Activated T-cell treated with anti-CD3 and anti-CD28 coated beads, Interleukin-2, amount 50 U/mL, for 72 hours (primary cell): ENCODE measurements around the gene MSX2. TPM values are rescaled to one million over a fixed set of nuclear protein-coding genes. Genes with fewer than 3 reads are reported as not detected.

Source experiments
- ATAC-seq, 2 donors: fragments of 150-1000 bp; cut with Tn5 transposase; replicated peaks in 1 of 2; 2 replicates each; pipeline ENCODE4 v1.10.0; 2021; ENCODE audit warnings: moderate library complexity in 2 of 2, mild to moderate bottlenecking in 1 of 2
- DNase-seq, 2 donors: peaks; one replicate each; pipeline ENCODE4 v3.0.0; 2021 to 2022; ENCODE audit warnings: mixed read lengths in 1 of 2
- H3K27ac Mint-ChIP-seq: one replicate; pipeline ENCODE4 v1.8.0; 2022; ENCODE audit warnings: mild to moderate bottlenecking, moderate library complexity, mixed read lengths
- H3K27me3 Mint-ChIP-seq: one replicate; pipeline ENCODE4 v1.8.0; 2022; ENCODE audit warnings: low read depth, mixed read lengths
- H3K36me3 Mint-ChIP-seq, 2 donors: one replicate each; pipeline ENCODE4 v1.8.0; 2022; ENCODE audit warnings: mixed read lengths in 2 of 2, mild to moderate bottlenecking in 1 of 2; ENCODE audit not compliant: insufficient read depth in 2 of 2
- H3K4me1 Mint-ChIP-seq: one replicate; pipeline ENCODE4 v1.8.0; 2022; ENCODE audit warnings: low read depth, mixed read lengths
- H3K4me3 Mint-ChIP-seq, 2 donors: one replicate each; pipeline ENCODE4 v1.8.0; 2022; ENCODE audit warnings: mild to moderate bottlenecking in 2 of 2, mixed read lengths in 2 of 2, moderate library complexity in 2 of 2
- H3K9me3 Mint-ChIP-seq, 2 donors: one replicate each; pipeline ENCODE4 v1.8.0; 2022; ENCODE audit warnings: mixed read lengths in 2 of 2
- total RNA-seq, 2 donors: library from RNA; stranded (reverse); gene quantifications; one replicate each; pipeline ENCODE4 v1.2.3, GENCODE V29; 2022

MSX2 gene
- total RNA-seq, 2 donors from 2014 or later: 0.28 to 0.38 TPM

GRCh38 chr5:174698156-174698555, 26.2 kb upstream of the MSX2 start:
- peaks cover 19% of the 10 kb centered on the region for H3K27me3 Mint-ChIP-seq
- ATAC-seq: no peak
- H3K9me3 Mint-ChIP-seq: no peaks in the 10 kb centered on the region
- H3K36me3 Mint-ChIP-seq: no peaks in the 10 kb centered on the region
- no peak for DNase-seq
- H3K4me3 Mint-ChIP-seq: no peak overlapping the region
- H3K27ac Mint-ChIP-seq: no peak overlapping the region
- no peaks in the 10 kb centered on the region for H3K4me1 Mint-ChIP-seq

- H3K4me3 Mint-ChIP-seq: no peak overlapping the region
- no peak for DNase-seq
- peaks cover 9% of the 10 kb centered on the region for H3K27me3 Mint-ChIP-seq
- H3K36me3 Mint-ChIP-seq: no peaks in the 10 kb centered on the region
- no peaks in the 10 kb centered on the region for H3K4me1 Mint-ChIP-seq
- H3K9me3 Mint-ChIP-seq: no peaks in the 10 kb centered on the region
- no peak for ATAC-seq
- H3K27ac Mint-ChIP-seq: no peak overlapping the region
Measured at GRCh38 chr5:174699131-174699530, 25.3 kb upstream of the MSX2 start.

DNA sequence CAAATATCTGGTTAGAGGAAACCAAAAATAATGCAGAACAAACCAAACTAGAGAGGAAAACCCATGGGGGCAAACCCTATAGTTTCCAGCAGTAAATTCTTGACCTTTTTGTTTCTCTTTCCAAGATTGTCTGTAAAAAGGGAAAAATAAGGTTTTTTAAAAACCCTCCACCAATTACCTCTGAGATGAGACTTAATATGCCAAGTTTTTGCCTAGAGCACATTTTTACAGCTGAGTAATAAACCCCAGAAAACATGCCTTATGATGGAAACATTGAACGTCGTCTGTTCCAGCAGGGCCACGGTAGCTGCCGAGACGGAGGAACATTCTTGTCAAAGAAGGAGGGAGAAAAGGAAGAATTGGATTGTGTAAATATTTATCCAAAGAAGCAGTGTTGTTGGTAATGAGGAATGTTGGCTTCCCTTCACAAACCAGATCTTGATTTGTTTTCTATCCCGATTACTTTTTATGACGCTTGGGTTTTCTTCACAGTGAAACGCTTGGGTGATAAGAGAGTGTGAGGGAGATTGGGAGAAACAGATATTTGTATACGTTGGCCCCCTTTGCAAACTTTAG, 17.3 kb upstream of the MSX2 start:
- no peak overlapping the region for H3K27ac Mint-ChIP-seq
- H3K27me3 Mint-ChIP-seq: peaks cover 15% of the 10 kb centered on the region
- no peaks in the 10 kb centered on the region for H3K36me3 Mint-ChIP-seq
- no peaks in the 10 kb centered on the region for H3K4me1 Mint-ChIP-seq
- H3K4me3 Mint-ChIP-seq: no peak overlapping the region
- no peaks in the 10 kb centered on the region for H3K9me3 Mint-ChIP-seq
- no peak for ATAC-seq
- no peak for DNase-seq

DNA sequence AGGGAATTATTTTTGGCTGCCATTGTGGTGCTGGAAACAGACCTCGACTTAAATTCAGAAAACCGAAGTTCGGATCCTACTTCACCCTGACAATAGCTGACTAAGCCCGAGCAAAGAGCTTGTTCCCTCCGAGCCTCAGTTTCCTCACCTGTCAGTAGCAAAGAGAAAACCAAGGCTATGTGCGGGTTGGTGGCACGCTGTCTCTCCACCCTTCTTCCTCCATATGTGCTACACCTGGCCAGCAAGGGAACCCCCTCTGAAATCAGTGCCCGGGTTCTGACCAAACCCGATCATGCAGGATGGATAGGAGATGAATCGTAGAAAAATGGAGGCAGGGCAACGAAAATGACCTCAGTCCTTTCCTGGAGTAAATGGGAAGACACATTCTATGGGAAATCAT, 16.7 kb upstream of the MSX2 start:
- H3K27ac Mint-ChIP-seq: no peak overlapping the region
- no peaks in the 10 kb centered on the region for H3K4me1 Mint-ChIP-seq
- H3K27me3 Mint-ChIP-seq: peaks cover 18% of the 10 kb centered on the region
- DNase-seq (no peak), ATAC-seq (no peak)
- no peaks in the 10 kb centered on the region for H3K36me3 Mint-ChIP-seq
- no peaks in the 10 kb centered on the region for H3K9me3 Mint-ChIP-seq
- H3K4me3 Mint-ChIP-seq: no peak overlapping the region

- H3K27ac Mint-ChIP-seq: no peak overlapping the region
- H3K36me3 Mint-ChIP-seq: no peaks in the 10 kb centered on the region
- H3K4me1 Mint-ChIP-seq: no peaks in the 10 kb centered on the region
- no peak for DNase-seq
- no peaks in the 10 kb centered on the region for H3K9me3 Mint-ChIP-seq
- no peak overlapping the region for H3K4me3 Mint-ChIP-seq
- ATAC-seq: no peak
- peaks cover 26% of the 10 kb centered on the region for H3K27me3 Mint-ChIP-seq
Measured at GRCh38 chr5:174708476-174709207, 15.7 kb upstream of the MSX2 start.

DNA sequence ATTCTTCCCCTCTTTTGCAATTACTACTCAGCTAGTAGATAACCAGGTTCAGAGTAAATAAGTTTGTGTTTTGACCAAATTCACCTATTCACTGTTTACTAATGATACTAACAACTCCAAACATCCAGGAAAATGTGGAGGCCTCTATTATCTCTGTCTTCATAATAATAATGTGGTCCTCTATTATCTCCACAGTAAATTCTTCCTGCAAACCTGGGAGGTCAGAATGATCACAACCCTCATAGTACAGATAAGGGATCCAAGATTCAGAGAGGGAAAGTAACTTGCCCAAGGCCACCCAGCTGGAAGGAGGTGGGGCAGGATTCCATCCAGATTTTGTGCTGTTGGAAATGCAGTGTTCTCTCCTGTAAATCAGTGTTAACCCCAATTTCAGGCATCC, 9.6 kb upstream of the MSX2 start:
- Mint-ChIP-seq H3K27me3 (peaks cover 40% of the 10 kb centered on the region), H3K4me3 (no peak overlapping the region), H3K27ac (no peak overlapping the region), H3K9me3 (no peaks in the 10 kb centered on the region), H3K36me3 (no peaks in the 10 kb centered on the region), H3K4me1 (no peaks in the 10 kb centered on the region)
- no peak for DNase-seq
- no peak for ATAC-seq

DNA sequence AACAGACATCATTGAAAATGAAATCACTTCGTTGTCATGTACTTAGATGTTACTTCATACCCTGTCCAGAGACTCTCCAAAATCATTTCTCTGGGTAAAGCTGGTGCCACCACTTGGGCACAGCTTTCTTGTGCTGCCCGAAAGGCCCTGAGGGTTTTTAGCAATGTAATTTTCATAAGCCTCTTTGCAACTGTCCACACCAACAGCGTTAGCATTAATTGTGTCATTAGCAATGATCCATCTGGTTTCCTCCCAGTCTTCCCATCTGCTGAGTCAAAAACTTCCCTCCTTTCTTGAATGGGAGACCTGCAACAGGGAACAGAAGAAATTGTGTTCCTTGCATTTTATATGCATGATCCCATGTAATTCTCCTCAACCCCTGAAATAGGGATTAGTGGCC, 8.6 kb upstream of the MSX2 start:
- no peak for DNase-seq
- Mint-ChIP-seq H3K9me3 (no peaks in the 10 kb centered on the region), H3K27me3 (peaks cover 49% of the 10 kb centered on the region), H3K4me3 (no peak overlapping the region), H3K4me1 (no peaks in the 10 kb centered on the region), H3K36me3 (no peaks in the 10 kb centered on the region), H3K27ac (no peak overlapping the region)
- ATAC-seq: no peak

DNA sequence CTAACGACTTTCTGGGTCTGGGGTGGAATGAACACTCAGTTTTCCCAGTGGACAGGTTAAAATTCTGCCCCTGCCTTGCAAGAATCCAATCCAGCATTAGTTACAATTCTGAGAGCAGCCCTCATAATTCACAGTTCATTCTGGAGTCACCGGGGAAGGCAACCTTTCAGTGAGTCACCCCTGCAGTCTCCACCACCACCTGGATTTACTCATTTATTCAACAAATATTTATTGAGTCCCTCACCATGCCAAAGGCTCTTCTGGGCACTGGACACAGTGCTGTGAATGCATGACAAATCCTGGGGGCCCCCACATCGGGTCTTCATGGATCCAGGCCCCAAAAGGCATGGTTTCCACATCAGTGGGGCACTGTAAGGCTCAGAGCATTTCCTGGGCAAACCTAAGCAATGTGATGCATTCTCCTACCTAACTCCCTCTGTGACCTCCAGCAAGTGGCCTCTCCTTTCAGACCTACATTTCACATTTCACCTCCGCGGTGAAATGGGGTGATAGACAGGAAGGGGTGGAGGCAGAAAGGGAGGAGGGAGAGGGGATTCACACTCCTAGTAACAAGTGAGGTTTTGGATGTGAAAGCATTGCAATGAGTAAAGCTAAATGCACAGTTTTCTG, 6.4 kb upstream of the MSX2 start:
- Mint-ChIP-seq H3K27ac (no peak overlapping the region), H3K4me1 (no peaks in the 10 kb centered on the region), H3K36me3 (no peaks in the 10 kb centered on the region), H3K4me3 (no peak overlapping the region), H3K9me3 (no peaks in the 10 kb centered on the region), H3K27me3 (peaks cover 62% of the 10 kb centered on the region)
- ATAC-seq (no peak), DNase-seq (no peak)

GRCh38 chr5:174718880-174719610, 5.3 kb upstream of the MSX2 start:
- no peak overlapping the region for H3K27ac Mint-ChIP-seq
- no peaks in the 10 kb centered on the region for H3K36me3 Mint-ChIP-seq
- peaks cover 66% of the 10 kb centered on the region for H3K27me3 Mint-ChIP-seq
- DNase-seq: no peak
- no peaks in the 10 kb centered on the region for H3K9me3 Mint-ChIP-seq
- no peak overlapping the region for H3K4me3 Mint-ChIP-seq
- peaks cover 4% of the 10 kb centered on the region for H3K4me1 Mint-ChIP-seq
- no peak for ATAC-seq

GRCh38 chr5:174719793-174720611, 4.4 kb upstream of the MSX2 start:
- no peaks in the 10 kb centered on the region for H3K9me3 Mint-ChIP-seq
- peaks cover 6% of the 10 kb centered on the region for H3K4me1 Mint-ChIP-seq
- no peak overlapping the region for H3K4me3 Mint-ChIP-seq
- ATAC-seq (no peak), DNase-seq (no peak)
- no peak overlapping the region for H3K27ac Mint-ChIP-seq
- no peaks in the 10 kb centered on the region for H3K36me3 Mint-ChIP-seq
- H3K27me3 Mint-ChIP-seq: peaks cover 70% of the 10 kb centered on the region

DNA sequence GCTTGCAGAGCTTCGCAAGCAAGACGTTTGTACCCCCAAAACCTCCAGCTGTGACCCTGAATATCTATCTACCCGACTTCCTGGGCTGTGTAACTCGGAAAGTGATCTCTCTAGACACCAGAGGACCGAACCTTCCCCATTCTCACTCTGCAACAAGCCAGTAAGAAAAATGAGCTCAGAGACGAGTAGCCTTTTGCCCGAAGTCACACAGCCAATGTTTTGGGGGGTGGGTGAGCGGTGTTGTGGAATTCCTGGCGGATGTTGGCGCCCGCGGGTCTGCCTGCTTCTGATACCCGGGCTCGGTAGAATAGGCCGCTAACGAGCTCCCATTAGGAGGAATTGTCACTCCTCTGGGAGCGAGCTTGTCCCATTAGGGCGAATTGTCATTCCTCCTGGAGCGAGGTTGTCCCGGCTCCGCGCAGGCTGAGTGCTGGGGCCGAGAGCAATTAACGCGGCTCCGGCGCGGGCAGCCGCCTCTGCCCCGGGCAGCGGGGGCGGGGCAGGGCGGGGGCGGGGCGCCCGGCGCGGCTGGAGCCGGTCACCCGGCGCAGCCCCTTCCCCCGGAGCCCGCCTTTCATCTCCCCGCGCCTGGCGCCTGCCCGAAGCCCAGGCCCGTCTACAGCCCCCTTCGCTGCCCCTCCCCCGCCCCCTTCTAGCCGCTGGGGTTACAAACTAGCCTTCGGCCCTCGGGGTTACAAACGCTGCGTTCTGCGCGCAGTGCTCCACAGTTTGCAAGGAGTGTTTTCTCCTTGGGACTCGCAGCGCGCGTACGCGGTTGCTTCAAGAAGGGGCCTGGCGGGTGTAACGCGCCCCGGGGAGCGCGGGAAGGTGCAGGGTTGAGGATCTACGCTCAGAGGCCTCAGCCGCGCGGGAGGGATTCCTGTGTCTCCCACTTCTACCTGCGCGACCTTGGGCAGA, 3.5 kb upstream of the MSX2 start:
- H3K36me3 Mint-ChIP-seq: no peaks in the 10 kb centered on the region
- DNase-seq: no peak

More for the DNA sequence above, 3.5 kb upstream of the MSX2 start:
- Mint-ChIP-seq H3K4me1 (peaks cover 7% of the 10 kb centered on the region), H3K9me3 (no peaks in the 10 kb centered on the region), H3K4me3 (peak overlapping the region; percentile 20 to 29), H3K27me3 (peaks cover 76% of the 10 kb centered on the region), H3K27ac (no peak overlapping the region)
- ATAC-seq: no peak
